Stomach (tissue), 4 donors: Measurements from ENCODE around the gene UNC45B.

Source experiments
- CTCF ChIP-seq, 7 experiments: fragments of 450-650 bp in 4 of 7; fragments of 200-600 bp in 3 of 7; sonication (generic) in 3 of 7; IDR thresholded peaks; one replicate each; pipeline ENCODE4 v1.5.1; 2016 to 2019; ENCODE audit warnings: antibody characterized with exemption in 7 of 7, control low read depth in 2 of 7, mild to moderate bottlenecking in 1 of 7
- EP300 ChIP-seq: sonication (generic); formaldehyde crosslinking; IDR thresholded peaks from one replicate; pipeline ENCODE4 v1.6.1; 2017; ENCODE audit warnings: antibody characterized with exemption
- POLR2A ChIP-seq, 4 donors: fragments of 450-650 bp; IDR thresholded peaks; one replicate each; pipeline ENCODE4 v1.6.1; 2016; ENCODE audit warnings: antibody characterized with exemption in 4 of 4, control low read depth in 2 of 4, mild to moderate bottlenecking in 1 of 4, moderate library complexity in 1 of 4
- POLR2AphosphoS5 ChIP-seq, 3 donors: sonication (generic); formaldehyde crosslinking; IDR thresholded peaks; one replicate each; pipeline ENCODE4 v1.6.1; 2016; ENCODE audit warnings: antibody characterized with exemption in 3 of 3

GRCh38 chr17:35138218-35138617 is 9.4 kb upstream of the UNC45B start:
- no peak for TF ChIP-seq CTCF (IDR thresholded peaks at IDR 0.05)
- no peak for TF ChIP-seq POLR2A (IDR thresholded peaks at IDR 0.05)
- TF ChIP-seq POLR2AphosphoS5 (IDR thresholded peaks at IDR 0.05), result no peak
- no peak for TF ChIP-seq EP300
